CD1c-positive myeloid dendritic cell (primary cell): ENCODE results near the gene TECR.

ENCODE experiments used
- DNase-seq: peaks from one replicate; pipeline ENCODE4 v3.0.0-alpha.2; 2016; ENCODE audit errors: extremely low spot score

TECR gene

DNA sequence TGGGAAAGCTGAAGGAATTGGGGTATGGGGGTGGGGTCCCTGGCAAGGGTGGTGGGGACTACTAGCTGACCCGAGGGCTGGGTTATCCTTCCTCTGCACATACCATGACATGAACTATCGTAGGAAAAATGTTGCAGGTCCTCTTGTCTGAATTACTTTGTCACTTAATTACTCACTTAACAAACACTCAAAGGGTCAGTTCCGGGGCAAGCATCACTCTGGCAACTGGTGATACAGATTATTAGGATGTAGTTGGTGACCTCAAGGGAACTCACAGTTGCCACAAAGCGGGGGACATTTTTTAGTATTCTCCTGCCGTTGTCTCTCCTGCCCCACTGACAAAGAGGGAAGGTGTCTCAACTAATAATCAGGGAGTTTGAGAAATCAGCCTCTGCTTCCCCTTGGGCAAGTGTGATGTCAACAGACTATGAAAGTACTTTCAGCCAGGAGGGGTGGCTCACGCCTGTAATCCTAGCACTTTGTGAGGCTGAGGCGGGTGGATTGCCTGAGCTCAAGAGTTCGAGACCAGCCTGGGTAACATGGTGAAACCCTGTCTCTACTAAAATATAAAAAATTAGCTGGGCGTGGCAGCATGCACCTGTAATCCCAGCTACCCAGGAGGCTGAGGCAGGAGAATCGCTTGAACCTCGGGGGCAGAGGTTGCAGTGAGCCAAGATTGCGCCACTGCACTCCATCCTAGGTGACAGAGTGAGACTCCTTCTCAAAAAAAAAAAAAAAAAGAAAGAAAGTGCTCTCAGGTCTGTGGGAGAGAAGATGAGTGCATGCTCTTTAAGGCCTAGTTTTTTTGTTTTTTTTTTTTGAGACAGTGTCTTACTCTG, 21.5 kb upstream of the TECR start:
- peak; percentile 77 for DNase-seq

DNA sequence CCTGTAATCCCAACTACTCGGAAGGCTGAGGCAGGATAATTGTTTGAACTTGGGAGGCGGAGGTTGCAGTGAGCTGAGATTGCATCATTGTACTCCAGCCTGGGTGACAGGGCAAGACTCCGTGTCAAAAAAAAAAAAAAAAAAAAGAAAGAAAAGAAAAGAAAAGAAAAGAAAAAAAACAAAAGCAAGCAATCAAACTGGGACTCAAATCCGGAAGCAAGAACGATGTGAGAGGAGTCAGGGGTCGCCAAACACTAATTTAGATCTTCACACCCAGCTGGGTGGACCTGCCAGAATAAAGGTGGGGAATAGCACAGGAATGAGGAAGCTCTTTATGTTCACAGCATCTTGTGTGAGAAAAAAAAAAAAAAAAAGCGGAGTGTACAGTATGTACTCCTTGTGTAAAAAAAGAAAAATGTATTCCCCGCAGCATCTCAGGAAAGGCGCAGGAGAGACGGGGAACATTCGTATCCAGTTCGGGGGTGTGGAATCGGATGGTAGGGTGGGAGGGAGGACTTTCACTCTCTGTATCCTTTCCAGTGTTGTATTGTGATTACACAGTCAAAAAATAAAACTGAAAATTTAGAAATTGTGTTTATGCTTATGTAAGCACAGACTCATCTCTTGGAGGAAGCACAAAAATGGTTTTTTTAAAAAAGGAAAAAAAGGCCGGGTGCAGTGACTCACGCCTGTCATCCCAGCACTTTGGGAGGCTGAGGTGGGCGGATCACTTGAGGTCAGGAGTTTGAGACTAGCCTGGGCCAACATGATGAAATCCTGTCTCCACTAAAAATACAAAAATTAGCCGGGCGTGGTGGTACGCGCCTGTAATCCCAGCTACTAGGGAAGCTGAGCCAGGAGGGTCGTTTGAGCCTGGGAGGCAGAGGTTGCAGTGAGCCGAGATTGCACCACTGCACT, 18.8 kb upstream of the TECR start:
- DNase-seq: peak; percentile 91

DNA sequence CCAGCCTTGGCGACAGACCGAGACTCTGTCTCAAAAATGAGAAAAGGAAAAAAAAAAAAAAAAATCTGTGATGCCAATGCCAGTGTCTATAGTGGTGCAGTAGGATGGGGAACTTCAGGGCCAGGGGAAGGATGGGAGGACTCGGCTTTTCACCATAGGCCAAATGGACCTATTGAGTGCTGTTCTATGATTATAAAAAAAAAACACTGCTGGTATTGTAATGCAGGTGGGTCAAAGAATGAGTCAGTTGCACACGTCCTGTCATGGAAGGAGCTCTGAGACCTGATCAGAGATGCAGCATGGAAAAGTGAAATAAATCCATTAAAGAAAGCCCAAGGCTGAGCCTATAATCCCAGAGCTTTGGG, 18.2 kb upstream of the TECR start:
- peak; percentile 27 for DNase-seq

DNA sequence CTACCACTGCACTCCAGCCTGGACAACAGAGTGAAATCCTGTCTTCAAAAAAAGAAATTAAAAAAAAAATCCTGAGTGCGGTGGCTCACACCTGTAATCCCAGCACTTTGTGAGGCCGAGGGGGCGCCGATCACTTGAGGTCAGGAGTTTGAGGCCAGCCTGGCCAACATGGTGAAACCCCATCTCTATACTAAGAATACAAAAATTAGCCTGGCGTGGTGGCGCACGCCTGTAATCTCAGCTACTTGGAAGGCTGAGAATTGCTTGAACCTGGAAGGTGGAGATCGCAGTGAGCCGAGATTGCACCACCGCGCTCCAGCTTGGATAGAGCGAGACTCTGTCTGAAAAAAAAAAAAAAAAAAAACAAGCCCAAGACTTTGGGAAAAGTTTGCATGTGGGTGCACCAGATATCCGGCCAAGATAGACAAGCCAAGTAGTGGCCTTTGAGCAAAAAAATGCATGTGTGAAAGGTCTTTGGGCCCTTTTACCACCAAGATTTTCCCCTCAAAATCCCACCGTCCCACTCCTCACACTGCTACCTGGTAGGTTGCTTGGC, 16.9 kb upstream of the TECR start:
- no peak for DNase-seq

DNA sequence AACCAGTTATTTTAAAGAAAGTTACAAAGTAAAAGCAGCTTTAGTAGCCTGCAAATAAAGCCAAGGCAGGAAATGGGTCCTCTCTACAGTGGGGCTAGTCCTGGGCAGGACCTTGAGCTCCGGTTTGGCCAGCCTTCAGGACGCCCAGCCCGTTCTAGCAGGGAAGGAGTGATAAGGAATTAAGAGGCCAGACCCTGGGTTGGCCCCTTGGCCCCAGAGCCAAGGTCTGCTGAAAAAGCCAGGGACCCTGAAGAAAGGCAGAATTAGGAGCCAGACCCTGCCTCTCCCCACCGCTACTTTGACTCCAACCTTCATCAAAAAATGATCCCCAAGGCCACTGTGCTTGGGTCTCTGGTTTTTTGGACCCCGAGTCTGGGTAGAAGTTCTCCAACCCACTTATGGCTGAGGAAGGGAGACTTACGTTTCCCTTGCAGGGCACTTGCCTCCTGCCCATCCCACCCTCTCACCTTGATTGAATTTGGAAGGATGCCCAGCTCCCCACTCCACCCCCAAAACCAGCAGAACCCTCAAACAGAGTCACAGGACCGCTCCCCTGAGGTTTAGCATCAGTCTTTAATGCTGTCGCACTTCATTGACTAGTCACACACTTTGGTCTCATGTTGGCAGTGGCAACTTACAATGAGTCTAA, 15.1 kb upstream of the TECR start:
- no peak for DNase-seq

DNA sequence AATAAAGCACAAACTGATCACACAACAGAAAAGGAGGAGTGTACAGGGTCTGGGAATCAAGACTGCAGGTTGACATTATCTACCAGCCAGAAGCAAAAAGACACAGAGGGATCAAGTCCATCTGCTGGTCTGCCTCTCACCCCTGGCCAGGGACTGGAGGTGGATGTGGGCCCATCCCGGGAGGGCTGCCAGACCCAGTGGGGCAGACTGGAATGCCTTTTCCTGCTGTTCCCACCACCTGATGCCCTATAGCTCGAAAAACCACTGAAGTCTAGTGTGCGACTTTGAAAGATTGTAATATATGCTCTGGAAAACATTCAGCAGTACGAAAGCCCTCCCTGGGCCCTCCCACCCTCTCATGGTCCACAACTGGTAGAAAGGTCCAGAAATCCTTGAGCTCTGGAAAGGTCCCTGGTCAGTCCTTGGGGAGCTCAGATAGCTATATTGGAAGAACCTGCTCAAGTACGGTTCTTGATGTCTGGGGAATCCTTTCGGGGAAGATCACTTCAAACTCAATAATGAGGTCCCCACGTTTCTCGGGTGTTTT, 13.8 kb upstream of the TECR start:
- DNase-seq: no peak

DNA sequence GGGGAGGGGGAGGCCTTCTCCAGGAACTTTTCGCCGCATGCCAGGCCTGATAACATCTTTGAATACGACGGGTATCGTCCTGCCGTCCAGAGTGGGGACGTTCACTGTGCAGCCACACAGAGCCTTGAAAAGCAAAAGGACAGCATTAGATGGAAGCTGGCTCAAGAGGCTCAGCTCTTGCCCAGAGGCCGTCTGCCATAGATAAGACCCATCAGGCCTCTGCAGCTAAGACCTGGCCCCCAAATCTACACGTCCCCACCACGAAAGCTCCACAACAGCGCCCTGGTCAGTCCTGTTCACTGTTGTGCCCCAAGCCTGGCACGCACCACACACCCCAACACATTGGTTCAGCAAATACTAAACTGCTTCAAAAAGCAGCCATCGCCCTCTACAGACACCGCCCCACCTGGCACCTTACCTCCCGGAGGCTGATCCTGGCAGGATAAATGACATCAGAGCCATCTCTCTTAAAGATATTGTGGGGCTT, 13.3 kb upstream of the TECR start:
- DNase-seq: no peak

DNA sequence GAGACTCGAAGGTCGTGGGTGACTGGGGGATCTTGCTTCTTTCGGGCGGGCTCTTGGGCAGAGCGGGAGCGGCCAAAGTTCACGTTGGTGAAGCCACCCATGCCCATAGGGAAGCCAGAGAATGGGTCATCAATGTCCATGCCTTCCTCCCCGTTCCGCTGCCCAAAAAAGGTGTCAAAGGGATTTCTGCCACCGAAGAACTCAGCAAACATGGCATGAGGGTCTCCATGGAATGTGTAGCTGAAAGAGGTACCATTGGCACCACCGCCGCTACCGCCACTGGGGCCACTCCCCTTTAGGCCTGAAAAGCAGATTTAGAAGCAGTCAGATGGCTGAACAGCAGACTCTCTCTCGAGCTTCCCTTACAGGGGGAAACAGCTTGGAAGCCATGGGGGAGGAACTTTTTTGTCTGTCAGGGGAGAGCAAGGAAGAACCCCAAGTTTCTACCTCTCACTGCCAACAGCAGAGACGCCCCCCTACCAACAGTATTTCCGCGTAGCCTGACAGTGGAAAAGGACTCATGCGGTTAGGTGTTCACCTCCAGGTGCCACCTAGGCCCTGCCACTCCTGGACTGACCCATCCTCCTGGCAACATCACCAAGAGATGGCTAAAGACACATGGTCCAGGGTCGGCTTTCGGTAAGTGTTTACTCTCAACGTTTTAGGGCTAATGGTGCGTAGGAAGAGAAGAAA, 12.5 kb upstream of the TECR start:
- DNase-seq: no peak

DNA sequence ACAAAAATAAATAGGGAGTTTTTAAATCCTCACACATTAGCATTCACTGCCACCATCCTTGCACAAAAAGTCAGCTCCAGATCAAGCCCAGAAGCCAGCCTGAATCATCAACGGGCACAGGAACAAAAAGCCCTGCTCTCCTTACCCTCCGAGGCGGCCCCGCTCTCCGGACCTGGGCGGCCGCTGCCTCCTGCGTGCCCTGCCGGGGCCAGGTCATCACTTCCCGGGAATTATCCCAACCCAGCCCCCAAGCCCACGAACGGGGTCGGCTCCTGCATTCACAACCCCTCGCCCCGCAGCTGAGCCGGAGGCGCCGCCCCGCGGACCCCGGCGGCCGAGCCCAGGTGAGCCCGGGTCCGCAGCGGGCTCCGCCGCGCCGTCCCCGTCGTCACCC, 12.0 kb upstream of the TECR start:
- DNase-seq: no peak

DNA sequence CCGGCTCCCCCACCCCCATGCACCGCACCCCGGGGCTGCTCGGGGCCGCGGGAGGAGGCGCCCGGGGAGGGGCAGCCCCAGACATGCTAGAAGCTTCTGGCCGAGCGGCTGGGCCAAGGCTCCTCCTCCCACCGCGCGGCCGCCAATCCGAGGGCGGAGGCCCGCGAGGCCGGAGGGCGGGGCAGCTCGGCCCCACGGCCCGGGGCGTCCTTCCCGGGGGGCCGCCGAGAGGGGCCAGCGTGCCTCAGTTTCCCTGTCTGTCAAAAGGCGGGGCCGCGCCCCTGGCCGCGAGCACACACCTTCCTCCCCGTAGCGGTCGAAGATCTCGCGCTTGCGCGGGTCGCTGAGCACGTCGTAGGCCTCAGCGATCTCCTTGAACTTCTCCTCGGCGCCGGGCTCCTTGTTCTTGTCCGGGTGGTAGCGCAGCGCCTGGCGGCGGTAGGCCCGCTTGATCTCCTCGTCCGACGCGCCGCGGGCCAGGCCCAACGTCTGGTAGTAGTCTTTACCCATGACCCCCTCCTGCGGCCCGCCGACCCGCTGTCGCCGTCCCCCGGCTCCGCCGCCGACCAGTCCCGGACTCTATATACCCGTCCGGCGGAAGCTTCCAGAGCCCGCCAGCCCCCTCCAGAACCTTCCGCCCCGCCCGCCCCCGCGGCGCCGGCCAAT, 11.4 kb upstream of the TECR start, which contains the start of gene DNAJB1:
Gene DNAJB1, minus strand, starts transcription at position 558 of the 666 bp plus-strand sequence. Its CDS starts 48 bp downstream, at position 510.
- DNase-seq: peak; percentile 82

DNA sequence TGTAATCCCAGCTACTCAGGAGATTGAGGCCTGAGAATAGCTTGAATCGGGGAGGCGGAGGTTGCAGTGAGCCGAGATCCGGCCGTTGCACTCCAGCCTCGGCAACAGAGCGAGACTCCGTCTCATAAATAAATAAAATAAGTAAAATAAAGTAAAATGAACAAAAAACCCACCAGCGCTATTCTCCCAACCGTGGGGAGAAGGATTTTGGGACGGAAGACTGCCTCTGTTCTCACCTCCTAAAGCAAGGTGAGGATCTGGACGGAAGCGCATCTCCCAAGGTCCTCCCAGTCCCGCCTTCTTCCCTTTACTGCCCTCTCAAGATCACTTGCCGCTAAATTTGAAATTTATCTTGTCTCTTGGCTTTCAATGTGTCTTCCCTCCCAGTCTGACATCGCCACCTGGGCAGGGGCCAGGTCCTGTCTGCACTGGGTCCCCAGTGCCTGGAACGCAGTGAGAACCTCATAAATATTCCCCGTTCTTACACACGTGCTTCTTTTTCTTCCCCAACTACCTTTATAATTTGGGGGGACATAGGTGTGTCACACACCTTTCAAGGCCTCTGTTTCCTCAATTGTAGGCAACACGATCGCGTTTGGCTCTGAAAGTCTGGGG, 10.0 kb upstream of the TECR start:
- DNase-seq: no peak

DNA sequence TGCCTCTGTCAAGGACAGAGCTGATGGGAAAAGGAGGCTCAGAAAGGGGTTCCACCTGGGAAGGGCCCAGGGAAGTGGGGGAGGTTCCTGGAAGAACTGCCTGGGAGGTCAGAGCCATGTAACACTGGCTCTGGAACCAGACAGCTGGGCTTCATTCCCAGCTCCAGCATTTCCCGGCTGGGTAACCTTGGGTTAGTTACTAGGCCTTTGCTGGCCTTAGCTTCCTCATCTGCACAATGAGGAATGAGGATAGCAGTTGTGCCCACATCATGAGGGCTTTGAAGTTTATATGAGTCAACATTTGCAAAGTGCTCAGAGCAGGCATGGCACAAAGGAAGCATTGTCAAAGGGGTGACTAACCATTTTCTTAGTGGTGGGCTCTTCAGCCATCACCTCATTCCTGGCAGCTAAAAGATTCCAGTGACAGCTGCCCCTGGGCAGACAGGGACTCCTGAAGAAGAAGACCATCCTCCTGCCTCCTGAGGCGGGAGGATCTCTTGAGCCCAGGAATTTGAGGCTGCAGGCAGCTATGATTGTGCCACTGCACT, 9.5 kb upstream of the TECR start:
- peak; percentile 68 for DNase-seq

DNA sequence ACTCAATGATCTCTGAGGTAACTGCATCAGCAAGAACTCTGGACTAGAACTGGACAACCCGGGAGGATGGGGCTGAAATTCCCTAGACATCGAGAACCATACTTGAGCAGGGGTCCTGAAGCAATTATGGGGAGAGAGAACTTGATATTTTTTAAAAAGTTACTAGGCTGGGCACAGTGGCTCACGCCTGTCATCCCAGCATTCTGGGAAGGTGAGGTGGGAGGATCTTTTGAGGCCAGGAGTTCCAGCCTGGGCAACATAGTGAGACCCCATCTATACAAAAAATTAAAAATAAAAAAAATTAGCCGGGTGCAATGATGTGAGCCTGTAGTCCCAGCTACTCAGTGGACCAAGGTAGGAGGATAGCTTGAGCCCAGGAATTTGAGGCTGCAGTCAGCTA, 8.9 kb upstream of the TECR start:
- DNase-seq: no peak

DNA sequence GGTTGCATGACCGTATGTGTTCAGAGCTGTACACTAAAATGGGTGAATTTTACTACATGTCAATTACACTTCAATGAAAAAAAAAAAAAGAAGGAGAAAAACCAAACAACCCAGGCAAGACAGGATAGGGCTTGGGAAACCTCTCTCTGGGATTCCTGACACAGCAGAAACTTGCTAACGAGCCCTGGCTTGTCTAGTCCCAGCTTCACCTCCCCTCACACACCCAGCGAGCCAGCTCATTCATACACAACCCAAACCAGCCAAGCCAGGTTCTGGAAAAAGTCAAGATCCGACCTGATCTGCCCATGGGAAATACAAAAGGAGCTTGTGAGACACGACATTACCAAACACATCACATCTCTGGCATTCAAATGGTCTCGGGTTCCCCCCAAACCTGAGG, 3.7 kb upstream of the TECR start:
- DNase-seq: no peak

DNA sequence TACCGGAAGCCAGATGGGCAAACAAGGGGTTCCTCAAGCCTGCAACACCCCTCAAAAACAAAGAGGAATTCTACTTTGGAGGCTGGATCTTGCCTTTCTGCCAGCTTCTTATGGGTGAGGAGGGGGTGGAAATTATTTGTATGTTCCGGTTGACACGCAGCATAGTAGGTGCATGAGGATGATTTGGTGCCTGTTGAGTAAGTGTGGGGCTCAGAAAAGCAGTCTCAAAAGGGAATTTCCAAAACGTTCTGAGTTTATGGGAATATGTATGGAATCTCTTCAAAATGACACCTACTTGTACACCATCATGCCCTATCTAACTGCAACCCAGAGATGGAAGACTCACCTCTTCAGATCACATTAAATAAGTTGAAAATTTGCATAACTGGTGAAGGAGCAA, 3.0 kb upstream of the TECR start:
- DNase-seq: no peak

DNA sequence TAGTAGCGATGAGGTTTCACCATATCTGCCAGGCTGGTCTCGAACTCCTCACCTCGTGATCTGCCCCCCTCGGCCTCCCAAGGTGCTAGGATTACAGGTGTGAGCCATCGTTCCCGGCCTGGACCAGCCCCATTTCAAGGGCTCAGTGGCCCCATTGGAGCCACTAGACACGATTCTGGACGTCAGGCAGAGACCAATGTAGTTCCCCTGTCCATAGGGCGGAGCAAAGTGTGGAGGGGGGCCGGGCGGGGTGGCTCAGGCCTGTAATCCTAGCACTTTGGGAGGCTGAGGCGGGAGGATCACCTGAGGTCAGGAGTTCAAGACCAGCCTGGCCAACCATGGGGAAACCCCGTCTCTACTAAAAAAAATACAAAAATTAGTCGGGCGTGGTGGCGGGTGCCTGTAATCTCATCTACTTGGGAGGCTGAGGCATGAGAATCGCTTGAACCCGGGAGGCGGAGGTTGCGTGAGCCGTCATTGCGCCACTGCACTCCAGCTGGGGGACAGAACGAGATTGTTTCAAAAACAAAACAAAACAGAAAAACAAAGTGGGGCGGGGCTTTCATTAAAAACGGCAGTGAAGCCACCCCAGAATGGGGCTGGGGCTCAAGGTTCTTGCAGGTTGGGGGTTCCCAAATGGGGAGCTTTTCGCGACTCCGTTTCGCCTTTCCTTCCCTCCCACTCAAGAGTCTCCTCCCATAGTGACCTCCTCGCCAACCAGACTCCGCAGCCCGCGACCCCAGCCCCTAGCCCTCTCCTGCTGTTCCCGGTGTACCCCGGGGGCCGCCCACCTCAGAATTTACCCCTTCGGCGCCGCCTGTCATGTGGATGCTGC, 758 bp upstream of the TECR start:
- DNase-seq: peak; percentile 65

DNA sequence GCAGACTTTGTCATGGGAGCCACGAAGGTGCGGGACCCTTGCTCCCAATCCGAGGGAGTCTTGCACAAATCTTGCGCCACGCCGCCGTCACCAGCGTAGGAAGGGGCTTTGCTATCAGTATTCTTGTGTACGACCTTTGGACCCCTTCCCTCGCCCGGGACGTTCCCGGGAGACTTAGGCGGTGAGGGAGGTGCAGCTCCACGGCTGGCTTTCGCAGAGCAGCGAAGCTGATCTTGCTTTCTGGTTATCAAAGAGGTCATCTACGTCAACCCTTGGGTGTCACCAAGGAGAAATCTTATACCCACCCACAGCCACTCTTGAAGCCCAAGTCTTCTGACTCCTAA, 583 bp downstream of the TECR start:
- peak; percentile 85 for DNase-seq

DNA sequence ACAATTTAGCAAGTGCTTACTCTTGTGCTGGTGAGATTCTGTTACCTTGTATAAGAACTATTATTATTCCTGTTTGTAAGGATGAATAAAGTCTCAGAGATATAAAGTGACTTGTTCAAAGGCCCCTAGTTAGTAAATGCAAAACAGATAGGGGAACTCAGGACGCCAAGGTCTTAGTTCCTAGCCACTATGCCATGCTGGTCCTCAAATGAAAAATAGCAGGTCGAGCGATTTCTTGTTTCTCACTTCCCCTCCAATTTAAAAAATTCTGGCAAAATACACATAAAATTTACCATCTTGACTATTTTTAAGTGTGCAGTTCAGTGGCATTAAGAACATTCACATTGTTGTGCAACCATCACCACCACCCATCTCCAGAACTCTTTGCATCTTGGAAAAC, 1.1 kb downstream of the TECR start:
- peak; percentile 76 for DNase-seq

DNA sequence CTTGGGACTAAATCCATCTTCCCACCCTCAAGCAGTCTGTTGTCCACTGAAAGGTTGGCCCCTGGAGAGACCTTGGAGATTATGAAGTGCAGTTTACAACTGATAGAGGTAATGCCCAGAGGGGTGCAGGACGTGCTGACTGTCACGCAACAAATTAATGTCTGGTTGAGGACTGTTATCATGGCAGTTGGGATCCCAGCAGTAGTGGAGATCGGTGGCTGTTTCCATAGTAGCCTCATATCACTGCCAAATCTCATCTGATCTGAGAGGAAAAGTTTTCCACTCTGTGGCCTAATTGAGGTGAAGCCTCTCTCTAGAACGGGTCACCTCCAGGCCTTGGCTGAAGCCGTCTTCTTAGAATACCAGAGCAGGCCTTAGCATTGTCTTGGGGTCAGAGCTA, 4.1 kb downstream of the TECR start:
- DNase-seq: no peak
